ENCODE measurements around the gene KDM2A.

- TF ChIP-seq GATA3 (IDR thresholded peaks at IDR 0.05; ENCODE audit: low read depth, low read length), result no peak
- TF ChIP-seq GATA2 (IDR thresholded peaks at IDR 0.05; ENCODE audit: low read depth, low read length), result no peak
Observed at GRCh38 chr11:67076202-67076601, 42.9 kb upstream of the KDM2A start.
